Motor neuron (in vitro differentiated cells): ENCODE data around the gene MMP11. TPM values are rescaled to one million over a fixed set of nuclear protein-coding genes. Genes with fewer than 3 reads are reported as not detected.

Experiments used
- total RNA-seq, 8 experiments: library from RNA; unstranded; fragments of 300-600 nt; gene quantifications; 2 replicates each; pipeline versions ENCODE4 v1.2.3 to v1.2.4, GENCODE V29; 2022

Gene MMP11
- total RNA-seq, 8 experiments from 2014 or later, result 1.4 to 35.0 (median 8.2) TPM

Other genes with a start within 250 kb of the MMP11 start
- gene IGLL1, start 192.6 kb upstream of the MMP11 start, total RNA-seq, result under 1 TPM in 1 of 8 experiments, not detected in 7; 0.47 TPM
- gene DRICH1, start 140.5 kb upstream of the MMP11 start, total RNA-seq, result under 1 TPM in 5 of 8 experiments, not detected in 3; 0.11 to 0.94 (median 0.36) TPM
- 1 to 10 TPM in 2 of 8 experiments, under 1 TPM in 6; 0.33 to 2.1 (median 0.43) TPM for gene RGL4, start 81.8 kb upstream of the MMP11 start, total RNA-seq
- 10 to 100 TPM in 2 of 8 experiments, 1 to 10 TPM in 6; 5.7 to 11.1 (median 7.8) TPM for gene ZNF70, start 21.7 kb upstream of the MMP11 start, total RNA-seq
- 1 to 10 TPM in 3 of 8 experiments, under 1 TPM in 3, not detected in 2; 0.71 to 1.7 (median 1.1) TPM for gene VPREB3, start 18.4 kb upstream of the MMP11 start, total RNA-seq
- 1 to 10 TPM in 6 of 8 experiments, under 1 TPM in 2; 0.15 to 5.1 (median 1.6) TPM for gene C22orf15, start 9.9 kb upstream of the MMP11 start, total RNA-seq
- 100 to 1,000 TPM in 2 of 8 experiments, 10 to 100 TPM in 6; 35.7 to 201 (median 54.1) TPM for gene CHCHD10, start 4.9 kb upstream of the MMP11 start, total RNA-seq
- 100 to 1,000 TPM in 4 of 8 experiments, 10 to 100 TPM in 4; 58.9 to 177 (median 101) TPM for gene SMARCB1, start 14.1 kb downstream of the MMP11 start, total RNA-seq
- 1 to 10 TPM in 5 of 8 experiments, under 1 TPM in 3; 0.54 to 9.5 (median 1.9) TPM for gene DERL3, start 66.2 kb downstream of the MMP11 start, total RNA-seq
- 10 to 100 TPM; 17.7 to 25.6 (median 22.3) TPM for gene SLC2A11, start 85.0 kb downstream of the MMP11 start, total RNA-seq
- 100 to 1,000 TPM; 658 to 944 (median 839) TPM for gene MIF, start 121.5 kb downstream of the MMP11 start, total RNA-seq
- gene GSTT2B, start 188.3 kb downstream of the MMP11 start, total RNA-seq, result 10 to 100 TPM in 1 of 8 experiments, 1 to 10 TPM in 3, under 1 TPM in 1, not detected in 3; 0.36 to 19.5 (median 3.3) TPM
- gene DDTL, start 194.0 kb downstream of the MMP11 start, total RNA-seq, result 10 to 100 TPM in 1 of 8 experiments, 1 to 10 TPM in 7; 1.7 to 10.5 (median 2.7) TPM
- 100 to 1,000 TPM in 7 of 8 experiments, 10 to 100 TPM in 1; 86.6 to 218 (median 126) TPM for gene DDT, start 201.6 kb downstream of the MMP11 start, total RNA-seq
- gene GSTT2, start 207.3 kb downstream of the MMP11 start, total RNA-seq, result 1 to 10 TPM in 1 of 8 experiments, not detected in 7; 4.3 TPM
- gene GSTT4, start 232.6 kb downstream of the MMP11 start, total RNA-seq, result under 1 TPM in 2 of 8 experiments, not detected in 6; 0.05 to 0.62 TPM
- 10 to 100 TPM; 23.0 to 64.0 (median 43.3) TPM for gene CABIN1, start 238.5 kb downstream of the MMP11 start, total RNA-seq